ENCODE data around the gene GARIN5B. TPM values are rescaled to one million over a fixed set of nuclear protein-coding genes. Genes with fewer than 3 reads are reported as not detected.

GARIN5B gene
- total and polyA plus RNA-seq, 2 of the 13 experiments (the other 11 are each of a cell fraction or from before 2014, with no cell fraction given) = not detected

DNA sequence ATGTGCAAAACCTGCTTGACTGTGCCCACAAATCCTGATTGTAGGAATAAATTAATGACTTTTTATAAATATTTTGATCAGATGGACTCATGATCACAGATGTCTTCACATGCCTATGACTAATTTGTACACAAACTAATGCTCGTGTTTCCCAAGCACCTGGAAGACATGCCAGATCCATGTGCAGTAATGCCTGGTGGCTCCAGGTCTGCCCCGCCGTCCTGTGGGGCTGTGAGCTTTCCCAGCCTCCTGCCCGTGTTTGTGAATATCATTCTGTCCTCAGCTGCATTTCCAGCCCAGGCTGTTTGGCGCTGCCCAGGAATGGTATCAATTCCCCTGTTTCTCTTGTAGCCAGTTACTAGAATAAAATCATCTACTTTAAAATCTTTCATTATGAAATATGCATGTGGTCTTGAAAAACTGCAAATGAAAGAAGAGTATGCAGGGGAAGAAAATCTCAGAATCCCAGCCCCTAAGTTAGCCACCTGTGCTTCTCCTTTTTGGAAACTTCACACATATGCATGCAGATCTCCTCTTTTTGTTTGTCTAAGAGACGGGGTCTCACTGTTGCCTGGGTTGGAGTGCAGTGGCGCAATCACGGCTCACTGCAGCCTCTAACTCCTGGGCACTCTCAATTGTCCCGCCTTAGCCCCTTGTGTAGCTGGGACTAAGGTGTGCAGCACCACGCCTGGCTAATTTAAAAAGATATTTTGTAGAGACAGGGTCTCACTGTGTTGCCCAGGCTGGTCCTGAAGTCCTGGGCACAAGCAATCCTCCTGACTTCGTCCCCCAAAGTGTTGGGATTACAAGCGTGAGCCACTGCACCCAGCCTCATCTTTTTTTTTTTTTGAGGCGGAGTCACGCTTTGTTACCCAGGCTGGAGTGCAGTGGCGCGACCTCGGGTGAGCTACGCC, 28.9 kb upstream of the GARIN5B start:
- in situ Hi-C loops (cut with HindIII; ENCODE audit: extremely low pct_ligation_motif_present, low pct_unique_long_range_greater_than_20kb) = no loop called here
- peaks cover 53% of the 10 kb centered on the region for H3K4me1 ChIP-seq (ENCODE audit: insufficient read depth, low read length)
- CTCF ChIA-PET (ENCODE audit: low intra/inter-chr PET ratio, low total read pairs) = no interaction called here

DNA sequence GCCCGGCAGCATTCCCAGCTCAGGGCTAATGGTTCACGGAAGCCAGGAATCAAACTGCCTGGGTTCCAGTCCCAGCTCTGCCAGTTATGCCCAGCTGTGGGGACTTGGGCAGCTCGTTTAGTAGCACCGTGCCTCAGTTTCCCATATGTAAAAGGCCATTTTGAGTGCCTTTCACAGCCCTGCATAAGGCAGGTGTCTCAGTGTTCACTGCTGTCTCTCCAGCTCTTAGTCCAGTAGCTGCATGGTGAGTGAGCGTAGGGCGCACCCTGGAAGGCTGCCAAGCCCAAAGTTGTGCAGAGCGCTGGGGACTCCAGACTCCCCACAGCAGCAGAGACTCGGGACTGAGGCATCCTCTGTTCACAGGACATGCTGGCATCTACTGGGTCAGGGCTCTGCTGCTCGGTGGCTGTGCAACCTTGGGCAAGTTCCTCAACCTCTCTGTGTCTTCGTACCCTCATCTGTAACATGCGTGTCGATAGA, 28.2 kb upstream of the GARIN5B start:
- Histone ChIP-seq H3K79me2 (ENCODE audit: insufficient read depth, low read length) (peaks cover 22% of the 10 kb centered on the region), H3K9ac (ENCODE audit: insufficient read depth, low read depth, low read length) (no peak overlapping the region), H3K36me3 (replicated peaks in 1 of 2; ENCODE audit: control insufficient read depth in 1 of 2, insufficient read depth in 2 of 2, low read length in 2 of 2) (peaks cover 16 to 35% of the 10 kb centered on the region in 2 experiments), H2AFZ (ENCODE audit: low read length) (no peak overlapping the region), H3K27me3 (ENCODE audit: control insufficient read depth in 1 of 2, insufficient read depth in 2 of 2, low read length in 2 of 2) (no peaks in the 10 kb centered on the region; a peak in 1 of 5 replicates), H3K4me2 (ENCODE audit: low read depth, low read length) (no peak overlapping the region), H3K27ac (ENCODE audit: extremely low read length, insufficient read depth, low read length) (no peak overlapping the region), H3K9me3 (ENCODE audit: low read length) (no peaks in the 10 kb centered on the region), H3K4me1 (ENCODE audit: insufficient read depth, low read length) (peaks cover 55% of the 10 kb centered on the region), H3K4me3 (replicated peaks in 1 of 3; ENCODE audit: insufficient read depth in 1 of 3, low read depth in 2 of 3, low read length in 3 of 3) (no peak overlapping the region), H4K20me1 (ENCODE audit: insufficient read depth, low read length) (peaks cover 44% of the 10 kb centered on the region)
- no TSS peak for BruUV-seq (replicated peaks)
- FAIRE-seq (no peak), ATAC-seq (no peak), DNase-seq (ENCODE audit: low spot score) (no peak)
- 97% methylated on average over 6 of the region's 12 CpGs for WGBS (ENCODE audit: low lambda C conversion rate)
- intact Hi-C loops (cut with micrococcal nuclease; ENCODE audit: unreplicated experiment) (no loop called here), in situ Hi-C loops (cut with HindIII; ENCODE audit: extremely low pct_ligation_motif_present, low pct_unique_long_range_greater_than_20kb) (no loop called here)
- POLR2A ChIA-PET = interaction anchor here (1.3 to 9.7 kb wide), 3 partner anchors 15 to 52 kb away, joined by 3 to 62 read pairs (median 3); partner anchors contain the start of gene UBE2S
- CTCF ChIA-PET (ENCODE audit: low intra/inter-chr PET ratio, low total read pairs) = no interaction called here
- TF ChIP-seq POLR2G (IDR thresholded peaks at IDR 0.05; ENCODE audit: low read depth, low read length) = 0 out of 2 replicates have a peak, but pooled peaks have one; percentile 36
- TF ChIP-seq POLR2AphosphoS5 (IDR thresholded peaks at IDR 0.05; ENCODE audit: low read depth, low read length) = peak; percentile 22; the same call in 1 of the 2 replicates
- TF ChIP-seq POLR2A (IDR thresholded peaks at IDR 0.05; ENCODE audit: insufficient read depth in 1 of 2, low read depth in 2 of 2, low read length in 2 of 2) = peak in 1 of 2 experiments; percentile 36; a peak in 2 of 4 replicates
- TF ChIP-seq NRL (CRISPR knock-in tag; IDR thresholded peaks at IDR 0.05; ENCODE audit: borderline replicate concordance) = 0 out of 2 replicates have a peak, but pooled peaks have one; percentile 26
- peak; percentile 98 for TF ChIP-seq ZNF768 (CRISPR knock-in tag; IDR thresholded peaks at IDR 0.05)
- TF ChIP-seq ZNF629 (CRISPR knock-in tag; conservative IDR thresholded peaks at IDR 0.05) = no peak
- TF ChIP-seq AGO2 (optimal IDR thresholded peaks at IDR 0.05; ENCODE audit: low read depth, low read length) = peak; percentile 77
- no peak for TF ChIP-seq RBAK (CRISPR knock-in tag; IDR thresholded peaks at IDR 0.05)
- peak; percentile 67; the same call in 1 of the 2 replicates for TF ChIP-seq ZMYM3 (CRISPR knock-in tag; IDR thresholded peaks at IDR 0.05)

More for the DNA sequence above, 28.9 kb upstream of the GARIN5B start:
- Histone ChIP-seq H3K36me3 (replicated peaks in 1 of 2; ENCODE audit: control insufficient read depth in 1 of 2, insufficient read depth in 2 of 2, low read length in 2 of 2) (peaks cover 16 to 31% of the 10 kb centered on the region in 2 experiments), H3K27me3 (ENCODE audit: control insufficient read depth in 1 of 2, insufficient read depth in 2 of 2, low read length in 2 of 2) (no peaks in the 10 kb centered on the region), H4K20me1 (ENCODE audit: insufficient read depth, low read length) (peaks cover 36% of the 10 kb centered on the region), H3K4me2 (ENCODE audit: low read depth, low read length) (no peak overlapping the region), H2AFZ (ENCODE audit: low read length) (no peak overlapping the region), H3K4me3 (replicated peaks in 1 of 3; ENCODE audit: insufficient read depth in 1 of 3, low read depth in 2 of 3, low read length in 3 of 3) (no peak overlapping the region), H3K9ac (ENCODE audit: insufficient read depth, low read depth, low read length) (no peak overlapping the region), H3K27ac (ENCODE audit: extremely low read length, insufficient read depth, low read length) (peak overlapping the region; percentile 22), H3K79me2 (ENCODE audit: insufficient read depth, low read length) (peaks cover 15% of the 10 kb centered on the region), H3K9me3 (ENCODE audit: low read length) (no peaks in the 10 kb centered on the region)
- POLR2A ChIA-PET = interaction anchor here (1.3 to 9.7 kb wide), 2 partner anchors 15 to 53 kb away, joined by 3 to 62 read pairs; partner anchors contain the start of gene UBE2S
- intact Hi-C loops (cut with micrococcal nuclease; ENCODE audit: unreplicated experiment) = no loop called here
- WGBS (ENCODE audit: low lambda C conversion rate) = 82% methylated on average over 18 of the region's 18 CpGs
- ATAC-seq (no peak), FAIRE-seq (no peak), DNase-seq (ENCODE audit: low spot score) (no peak)
- no TSS peak for BruUV-seq (replicated peaks)
- TF ChIP-seq TBX2 (CRISPR knock-in tag; IDR thresholded peaks at IDR 0.05; ENCODE audit: borderline replicate concordance) (no peak), ZBTB3 (CRISPR knock-in tag; IDR thresholded peaks at IDR 0.05; ENCODE audit: borderline replicate concordance, low read depth) (no peak), CEBPB (IDR thresholded peaks at IDR 0.05; ENCODE audit: borderline replicate concordance, low read depth, low read length) (peak; percentile 54; the same call in 1 of the 2 replicates), HMG20A (CRISPR knock-in tag; IDR thresholded peaks at IDR 0.05; ENCODE audit: borderline replicate concordance) (no peak), ZNF121 (CRISPR knock-in tag; IDR thresholded peaks at IDR 0.05) (0 out of 2 replicates have a peak, but pooled peaks have one; percentile 31), CEBPG (CRISPR knock-in tag; IDR thresholded peaks at IDR 0.05) (peak; percentile 31; the same call in 1 of the 2 replicates), ZMYM3 (CRISPR knock-in tag; IDR thresholded peaks at IDR 0.05) (0 out of 2 replicates have a peak, but pooled peaks have one; percentile 2)
